HepG2 (cell line): ENCODE measurements around the gene FAT4. TPM values are rescaled to one million over a fixed set of nuclear protein-coding genes. Genes with fewer than 3 reads are reported as not detected.
A peak's percentile ranks its signal among the peaks of the same experiment; 100 is the strongest.

ENCODE experiments used
- ARNT ChIP-seq: fragments of 450-650 bp; IDR thresholded peaks from 2 replicates; pipeline ENCODE4 v1.6.1; 2017
- BRCA1 ChIP-seq: sonication (generic); formaldehyde crosslinking; IDR thresholded peaks from 2 replicates; pipeline ENCODE4 v1.4.0; 2020; ENCODE audit warnings: missing genetic modification reagents
- FOXO1 ChIP-seq: sonication (generic); formaldehyde crosslinking; IDR thresholded peaks from 2 replicates; pipeline ENCODE4 v1.4.0; 2020; ENCODE audit warnings: missing genetic modification reagents
- FOXP4 ChIP-seq: sonication (generic); formaldehyde crosslinking; IDR thresholded peaks from 2 replicates; pipeline ENCODE4 v1.4.0; 2020; ENCODE audit warnings: missing genetic modification reagents
- KAT7 ChIP-seq: IDR thresholded peaks from 2 replicates; pipeline ENCODE4 v1.6.1; 2018; ENCODE audit warnings: borderline replicate concordance, missing compliant biosample characterization
- KAT8 ChIP-seq: IDR thresholded peaks from 2 replicates; pipeline ENCODE4 v1.6.1; 2016; ENCODE audit warnings: missing genetic modification reagents, missing compliant biosample characterization
- LBX2 ChIP-seq: sonication (generic); formaldehyde crosslinking; IDR thresholded peaks from 2 replicates; pipeline ENCODE4 v1.5.0; 2020; ENCODE audit warnings: missing genetic modification reagents, mild to moderate bottlenecking, borderline replicate concordance
- MAFF ChIP-seq: IDR thresholded peaks from 2 replicates; pipeline ENCODE4 v1.6.1; 2011; ENCODE audit warnings: low read depth, low read length, improper control_type of control experiment
- NR2F2 ChIP-seq: IDR thresholded peaks from 2 replicates; pipeline ENCODE4 v1.6.1; 2012; ENCODE audit warnings: low read depth, inconsistent platforms, borderline replicate concordance
- PHF20 ChIP-seq: sonication (generic); formaldehyde crosslinking; IDR thresholded peaks from 2 replicates; pipeline ENCODE4 v1.5.0; 2020; ENCODE audit warnings: mild to moderate bottlenecking, missing genetic modification reagents
- SAP130 ChIP-seq: IDR thresholded peaks from 2 replicates; pipeline ENCODE4 v1.6.1; 2016; ENCODE audit warnings: low read depth
- ZNF124 ChIP-seq: sonication (generic); formaldehyde crosslinking; IDR thresholded peaks from 2 replicates; pipeline ENCODE4 v1.4.0; 2020; ENCODE audit warnings: missing genetic modification reagents
- ZNF207 ChIP-seq: fragments of 450-650 bp; IDR thresholded peaks from 2 replicates; pipeline ENCODE4 v1.6.1; 2016; ENCODE audit warnings: antibody characterized with exemption, borderline replicate concordance
- ZNF430 ChIP-seq: sonication (generic); formaldehyde crosslinking; IDR thresholded peaks from 2 replicates; pipeline ENCODE4 v1.9.0; 2021; ENCODE audit warnings: mild to moderate bottlenecking, missing genetic modification reagents
- ZNF446 ChIP-seq: sonication (generic); formaldehyde crosslinking; IDR thresholded peaks from 2 replicates; pipeline ENCODE4 v1.5.0; 2020; ENCODE audit warnings: mild to moderate bottlenecking, missing genetic modification reagents
- ZNF501 ChIP-seq: sonication (generic); formaldehyde crosslinking; IDR thresholded peaks from 2 replicates; pipeline ENCODE4 v1.5.1; 2020; ENCODE audit warnings: mild to moderate bottlenecking, moderate library complexity, missing genetic modification reagents
- ZNF646 ChIP-seq: sonication (generic); formaldehyde crosslinking; IDR thresholded peaks from 2 replicates; pipeline ENCODE4 v1.9.0; 2021; ENCODE audit warnings: mild to moderate bottlenecking, missing genetic modification reagents
- ZNF781 ChIP-seq: sonication (generic); formaldehyde crosslinking; IDR thresholded peaks from 2 replicates; pipeline ENCODE4 v1.5.1; 2020; ENCODE audit warnings: borderline replicate concordance, mild to moderate bottlenecking, missing genetic modification reagents; ENCODE audit errors: not compliant biosample characterization
- ZSCAN31 ChIP-seq: sonication (generic); formaldehyde crosslinking; IDR thresholded peaks from 2 replicates; pipeline ENCODE4 v1.5.0; 2020; ENCODE audit warnings: low read depth, mild to moderate bottlenecking, missing genetic modification reagents
- polyA plus RNA-seq, 8 experiments: library from polyadenylated mRNA; depleted of rRNA in 3 of 8; stranded (reverse) in 7 of 8; unstranded in 1 of 8; fragments of >200 nt; fragmentation: Illumina TruSeq in 4 of 8; extraction: Trizol in 4 of 8; gene quantifications; 2 replicates each; pipeline versions ENCODE4 v1.2.1 to v1.2.3, GENCODE V29; 2011 to 2016; ENCODE audit warnings: low read depth in 4 of 8, missing spikeins in 1 of 8, mixed read lengths in 1 of 8; ENCODE audit not compliant: insufficient read depth in 1 of 8
- total RNA-seq, 5 experiments: library from RNA; depleted of rRNA; stranded (reverse); fragments of >200 nt; fragmentation: Illumina TruSeq; extraction: Trizol; gene quantifications; 2 replicates each; pipeline ENCODE4 v1.2.3, GENCODE V29; 2016; ENCODE audit warnings: low read depth in 1 of 5
- TF ChIP-seq, protein P1 (sequence below): IDR thresholded peaks from 2 replicates; pipeline ENCODE4 v1.6.1; 2018; ENCODE audit warnings: missing genetic modification reagents, mild to moderate bottlenecking, missing compliant biosample characterization

Gene FAT4
- total and polyA plus RNA-seq, 2 of the 13 experiments (the other 11 are each of a cell fraction or from before 2014, with no cell fraction given), result 0.27 to 1.2 TPM

DNA sequence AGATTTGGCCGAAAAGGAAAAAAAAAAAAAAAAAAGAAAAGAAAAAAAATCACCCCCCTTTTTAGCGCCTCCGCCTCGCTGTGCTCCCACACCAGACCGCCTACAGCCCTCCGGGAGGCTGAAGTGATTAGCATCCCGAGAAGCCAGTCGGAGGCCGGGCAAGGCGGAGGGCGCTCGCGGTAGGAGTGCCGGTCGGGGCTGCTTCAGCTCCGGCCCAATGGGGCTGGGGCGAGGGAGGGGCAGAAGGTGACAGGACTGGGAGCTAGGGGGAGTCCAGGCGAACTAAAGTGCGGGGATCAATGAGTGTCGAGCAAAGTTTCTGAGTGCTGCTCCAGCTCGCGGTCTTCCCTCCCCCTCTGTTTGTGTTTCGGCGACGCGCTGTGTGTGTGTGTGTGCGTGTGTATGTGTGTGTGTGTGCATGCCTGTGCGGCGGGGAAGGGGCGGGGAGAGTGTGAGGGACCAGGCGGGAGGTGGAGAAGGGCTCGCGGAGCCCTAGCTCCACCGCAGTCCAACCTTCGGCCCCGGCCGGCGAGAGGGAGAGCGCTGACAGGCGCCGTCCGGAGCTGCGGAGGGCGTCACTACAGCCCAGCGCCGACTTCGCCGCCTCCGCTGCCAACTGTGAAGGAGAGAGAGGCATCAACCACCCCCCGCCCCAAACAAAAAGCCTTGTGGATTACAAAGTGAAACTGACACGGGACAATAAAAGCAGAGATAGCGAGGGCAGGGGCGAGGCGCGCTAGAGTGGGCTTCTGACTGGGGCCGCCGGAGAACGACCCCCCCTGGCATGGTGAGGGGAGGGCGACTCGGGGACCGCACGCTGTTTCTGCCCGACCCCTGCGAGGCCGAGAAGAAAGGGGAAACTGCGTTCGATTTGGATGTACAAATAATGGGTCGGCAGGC is at the start of gene FAT4 (continued):
- TF ChIP-seq, protein P1, sequence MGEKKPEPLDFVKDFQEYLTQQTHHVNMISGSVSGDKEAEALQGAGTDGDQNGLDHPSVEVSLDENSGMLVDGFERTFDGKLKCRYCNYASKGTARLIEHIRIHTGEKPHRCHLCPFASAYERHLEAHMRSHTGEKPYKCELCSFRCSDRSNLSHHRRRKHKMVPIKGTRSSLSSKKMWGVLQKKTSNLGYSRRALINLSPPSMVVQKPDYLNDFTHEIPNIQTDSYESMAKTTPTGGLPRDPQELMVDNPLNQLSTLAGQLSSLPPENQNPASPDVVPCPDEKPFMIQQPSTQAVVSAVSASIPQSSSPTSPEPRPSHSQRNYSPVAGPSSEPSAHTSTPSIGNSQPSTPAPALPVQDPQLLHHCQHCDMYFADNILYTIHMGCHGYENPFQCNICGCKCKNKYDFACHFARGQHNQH (CRISPR knock-in tag), result 0 out of 2 replicates have a peak, but pooled peaks have one; percentile 8
- peak; percentile 96 for TF ChIP-seq ZNF646 (CRISPR knock-in tag)
- TF ChIP-seq ZNF501 (CRISPR knock-in tag), result peak; percentile 64; the same call in 1 of the 2 replicates
- TF ChIP-seq FOXO1 (CRISPR knock-in tag), result peak; percentile 30; the same call in 1 of the 2 replicates
- no peak for TF ChIP-seq KAT8 (CRISPR knock-in tag)
- peak; percentile 57 for TF ChIP-seq SAP130
- TF ChIP-seq NR2F2, result no peak
- 0 out of 2 replicates have a peak, but pooled peaks have one; percentile 25 for TF ChIP-seq ZNF124
- peak; percentile 83; the same call in 1 of the 2 replicates for TF ChIP-seq ZNF430 (CRISPR knock-in tag)
- TF ChIP-seq LBX2 (CRISPR knock-in tag), result peak; percentile 74; the same call in 1 of the 2 replicates
- no peak for TF ChIP-seq ARNT
- TF ChIP-seq PHF20 (CRISPR knock-in tag), result peak; percentile 38; the same call in 1 of the 2 replicates
- peak; percentile 39 for TF ChIP-seq ZNF781 (CRISPR knock-in tag)
- no peak for TF ChIP-seq ZNF207
- TF ChIP-seq ZNF446, result 0 out of 2 replicates have a peak, but pooled peaks have one; percentile 24
- TF ChIP-seq KAT7 (CRISPR knock-in tag), result no peak
- peak; percentile 60; the same call in 1 of the 2 replicates for TF ChIP-seq ZSCAN31 (CRISPR knock-in tag)
- no peak for TF ChIP-seq MAFF
- TF ChIP-seq FOXP4, result peak; percentile 93
- 0 out of 2 replicates have a peak, but pooled peaks have one; percentile 73 for TF ChIP-seq BRCA1
